ENCODE measurements around the gene RACGAP1.

RACGAP1 gene

GRCh38 chr12:49967777-49968250 lies 57.5 kb downstream of the RACGAP1 start:
- no peak for DNase-seq
- Mint-ChIP-seq H3K4me1 (peaks cover 27% of the 10 kb centered on the region), H3K27me3 (ENCODE audit: low read depth, poor library complexity) (peaks cover 35% of the 10 kb centered on the region), H3K36me3 (ENCODE audit: low read depth) (no peaks in the 10 kb centered on the region), H3K27ac (no peak overlapping the region), H3K9me3 (no peaks in the 10 kb centered on the region), H3K4me3 (peak overlapping the region; percentile 19)
- TF ChIP-seq, protein P1, sequence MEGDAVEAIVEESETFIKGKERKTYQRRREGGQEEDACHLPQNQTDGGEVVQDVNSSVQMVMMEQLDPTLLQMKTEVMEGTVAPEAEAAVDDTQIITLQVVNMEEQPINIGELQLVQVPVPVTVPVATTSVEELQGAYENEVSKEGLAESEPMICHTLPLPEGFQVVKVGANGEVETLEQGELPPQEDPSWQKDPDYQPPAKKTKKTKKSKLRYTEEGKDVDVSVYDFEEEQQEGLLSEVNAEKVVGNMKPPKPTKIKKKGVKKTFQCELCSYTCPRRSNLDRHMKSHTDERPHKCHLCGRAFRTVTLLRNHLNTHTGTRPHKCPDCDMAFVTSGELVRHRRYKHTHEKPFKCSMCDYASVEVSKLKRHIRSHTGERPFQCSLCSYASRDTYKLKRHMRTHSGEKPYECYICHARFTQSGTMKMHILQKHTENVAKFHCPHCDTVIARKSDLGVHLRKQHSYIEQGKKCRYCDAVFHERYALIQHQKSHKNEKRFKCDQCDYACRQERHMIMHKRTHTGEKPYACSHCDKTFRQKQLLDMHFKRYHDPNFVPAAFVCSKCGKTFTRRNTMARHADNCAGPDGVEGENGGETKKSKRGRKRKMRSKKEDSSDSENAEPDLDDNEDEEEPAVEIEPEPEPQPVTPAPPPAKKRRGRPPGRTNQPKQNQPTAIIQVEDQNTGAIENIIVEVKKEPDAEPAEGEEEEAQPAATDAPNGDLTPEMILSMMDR (IDR thresholded peaks at IDR 0.05) = no peak

- DNase-seq = peak; percentile 97
- peak overlapping the region; percentile 65 for H3K4me3 Mint-ChIP-seq
- TF ChIP-seq, protein P1 (IDR thresholded peaks at IDR 0.05) = peak; percentile 82
- peaks cover 27% of the 10 kb centered on the region for H3K4me1 Mint-ChIP-seq
- H3K9me3 Mint-ChIP-seq = no peaks in the 10 kb centered on the region
- no peak overlapping the region for H3K27ac Mint-ChIP-seq
- no peaks in the 10 kb centered on the region for H3K36me3 Mint-ChIP-seq (ENCODE audit: low read depth)
- peaks cover 41% of the 10 kb centered on the region for H3K27me3 Mint-ChIP-seq (ENCODE audit: low read depth, poor library complexity)
Observed at GRCh38 chr12:49967042-49967776, 58.1 kb downstream of the RACGAP1 start.

DNA sequence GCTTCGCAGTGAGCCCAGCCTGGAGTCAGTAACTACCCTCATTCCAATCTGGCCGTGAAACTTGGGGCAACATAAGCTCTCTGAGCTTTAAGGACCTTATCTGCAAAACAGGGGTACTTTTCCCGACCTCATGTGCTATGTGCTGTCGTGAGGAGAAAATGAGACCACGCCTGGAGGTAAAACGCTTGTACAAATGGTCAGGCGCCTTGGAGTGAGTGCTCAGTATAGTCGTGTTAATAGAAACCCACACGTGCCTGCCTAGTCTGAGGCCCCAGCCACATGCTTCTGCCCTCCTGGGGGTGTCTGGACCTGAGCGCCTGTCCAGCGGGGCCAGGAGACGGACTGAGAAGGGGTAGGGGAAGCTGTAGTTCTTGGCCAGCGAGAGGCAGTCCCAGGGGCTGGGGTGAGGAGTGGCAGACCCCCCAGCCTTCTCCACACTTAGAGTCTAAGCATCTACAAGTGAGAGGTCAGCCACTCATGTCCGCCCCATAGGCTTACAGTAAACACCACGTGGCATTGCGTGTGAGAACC lies 58.7 kb downstream of the RACGAP1 start:
- Mint-ChIP-seq H3K4me1 (peaks cover 27% of the 10 kb centered on the region), H3K4me3 (no peak overlapping the region), H3K36me3 (ENCODE audit: low read depth) (no peaks in the 10 kb centered on the region), H3K27ac (no peak overlapping the region), H3K27me3 (ENCODE audit: low read depth, poor library complexity) (peaks cover 46% of the 10 kb centered on the region), H3K9me3 (no peaks in the 10 kb centered on the region)
- TF ChIP-seq, protein P1 (IDR thresholded peaks at IDR 0.05) = no peak
- no peak for DNase-seq

- H3K9me3 Mint-ChIP-seq = no peaks in the 10 kb centered on the region
- no peak overlapping the region for H3K4me3 Mint-ChIP-seq
- peaks cover 28% of the 10 kb centered on the region for H3K4me1 Mint-ChIP-seq
- no peaks in the 10 kb centered on the region for H3K36me3 Mint-ChIP-seq (ENCODE audit: low read depth)
- TF ChIP-seq, protein P1 (IDR thresholded peaks at IDR 0.05) = no peak
- no peak overlapping the region for H3K27ac Mint-ChIP-seq
- DNase-seq = no peak
- H3K27me3 Mint-ChIP-seq (ENCODE audit: low read depth, poor library complexity) = peaks cover 52% of the 10 kb centered on the region
Observed at GRCh38 chr12:49965836-49966235, 59.5 kb downstream of the RACGAP1 start.

GRCh38 chr12:49964849-49965624 lies 60.3 kb downstream of the RACGAP1 start:
- H3K9me3 Mint-ChIP-seq = no peaks in the 10 kb centered on the region
- H3K36me3 Mint-ChIP-seq (ENCODE audit: low read depth) = no peaks in the 10 kb centered on the region

More at GRCh38 chr12:49964849-49965624, 60.3 kb downstream of the RACGAP1 start:
- Mint-ChIP-seq H3K27ac (no peak overlapping the region), H3K27me3 (ENCODE audit: low read depth, poor library complexity) (peaks cover 60% of the 10 kb centered on the region), H3K4me3 (no peak overlapping the region), H3K4me1 (peaks cover 36% of the 10 kb centered on the region)
- no peak for DNase-seq
- TF ChIP-seq, protein P1 (IDR thresholded peaks at IDR 0.05) = no peak

Data from nephron progenitor cell (in vitro differentiated cells).